Retina (tissue), 1 donor: ENCODE data around the gene XPO6.

Source experiments
- DNase-seq: peaks from one replicate; pipeline ENCODE4 v3.0.0-alpha.2; 2016

The XPO6 gene

DNA sequence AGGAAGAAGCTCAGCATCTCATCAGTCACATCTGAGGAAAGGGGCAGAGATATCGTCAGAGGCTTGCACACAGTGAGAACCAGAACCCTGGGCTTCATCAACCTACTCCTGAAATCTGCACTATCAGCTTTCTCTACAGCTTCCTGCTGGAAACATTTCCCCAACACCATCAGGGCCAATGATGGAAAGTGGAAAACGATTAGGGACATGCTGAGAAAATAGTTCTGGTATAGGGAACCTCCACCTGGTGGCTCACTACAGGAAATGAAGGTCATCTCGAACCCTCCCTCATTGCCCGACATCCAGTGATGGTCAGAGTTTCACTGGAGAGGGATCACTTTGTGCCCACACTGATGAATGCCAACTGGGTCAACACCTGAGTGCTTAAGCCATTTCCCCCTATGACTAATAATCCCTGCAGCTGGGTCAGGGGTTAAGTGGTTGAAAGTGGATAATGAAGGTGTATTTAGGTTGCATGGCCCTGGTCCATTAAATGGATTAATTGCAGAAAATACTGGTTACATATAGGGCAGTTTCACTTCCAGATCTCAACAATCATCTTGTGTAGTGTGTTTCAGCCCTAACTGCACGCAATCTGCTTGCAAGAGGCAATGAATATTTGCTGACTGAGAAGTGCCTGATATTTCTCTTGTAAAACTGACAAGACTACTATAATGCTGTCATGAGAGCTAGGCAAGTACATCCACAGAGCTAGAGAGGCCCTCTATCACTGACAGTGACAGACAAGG is 105.1 kb downstream of the XPO6 start:
- no peak for DNase-seq

DNA sequence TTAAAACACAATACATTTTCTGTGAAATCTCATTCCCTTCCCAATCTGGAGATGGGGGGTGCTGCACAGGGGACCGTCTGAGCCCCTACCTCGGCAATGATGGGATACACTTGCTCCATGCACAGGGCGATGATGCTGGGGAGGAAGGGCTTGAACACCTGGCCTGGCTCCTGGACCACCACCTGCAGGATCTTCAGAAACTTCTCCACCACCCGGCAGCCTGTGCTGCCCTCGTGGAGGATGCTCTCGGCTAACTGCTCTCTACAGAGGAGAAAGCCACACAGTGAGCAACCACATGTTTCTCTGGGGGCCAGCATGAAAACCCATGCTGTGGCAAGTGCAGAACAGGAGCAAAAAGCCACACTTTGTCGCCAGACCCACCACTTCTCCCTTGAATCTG is 105.8 kb downstream of the XPO6 start:
- DNase-seq, result no peak

DNA sequence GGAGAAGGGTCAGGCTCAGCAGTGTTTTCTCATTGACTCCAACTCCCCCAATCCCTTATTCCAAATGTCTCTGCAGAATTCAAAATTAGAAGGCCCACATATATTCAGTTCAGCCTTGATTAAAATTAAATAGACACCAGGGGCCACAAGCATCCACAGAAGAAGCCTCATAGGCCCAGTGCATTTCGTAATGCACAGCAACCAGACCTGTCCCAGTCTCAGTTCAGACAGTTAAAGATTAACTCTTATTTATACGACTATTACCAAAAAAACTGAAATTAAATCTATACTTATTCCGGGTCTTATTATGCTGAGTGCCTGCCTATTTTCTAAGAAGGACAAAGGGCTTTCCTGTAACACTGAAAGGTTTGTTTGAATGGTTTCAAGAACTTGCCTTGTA is 106.5 kb downstream of the XPO6 start:
- no peak for DNase-seq

DNA sequence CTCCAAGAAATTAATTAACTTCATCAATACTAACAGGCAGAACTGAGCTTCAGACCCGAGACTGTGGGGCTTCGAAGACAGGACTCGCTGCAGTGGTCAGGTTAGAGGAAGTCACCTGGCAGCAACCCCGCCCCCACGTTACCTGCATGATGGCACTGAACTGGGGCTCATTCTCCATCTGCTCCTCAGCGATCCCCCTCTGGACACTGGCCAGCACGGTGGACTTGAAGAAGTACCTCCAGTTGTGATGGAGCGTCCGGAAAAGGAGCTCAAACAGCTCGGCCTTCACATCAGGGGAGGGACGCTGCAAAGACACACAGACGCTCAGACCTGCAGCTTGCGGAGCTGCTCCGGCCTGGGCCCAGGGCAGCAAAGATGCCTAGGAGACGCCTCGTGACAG is 107.4 kb downstream of the XPO6 start:
- DNase-seq, result no peak

DNA sequence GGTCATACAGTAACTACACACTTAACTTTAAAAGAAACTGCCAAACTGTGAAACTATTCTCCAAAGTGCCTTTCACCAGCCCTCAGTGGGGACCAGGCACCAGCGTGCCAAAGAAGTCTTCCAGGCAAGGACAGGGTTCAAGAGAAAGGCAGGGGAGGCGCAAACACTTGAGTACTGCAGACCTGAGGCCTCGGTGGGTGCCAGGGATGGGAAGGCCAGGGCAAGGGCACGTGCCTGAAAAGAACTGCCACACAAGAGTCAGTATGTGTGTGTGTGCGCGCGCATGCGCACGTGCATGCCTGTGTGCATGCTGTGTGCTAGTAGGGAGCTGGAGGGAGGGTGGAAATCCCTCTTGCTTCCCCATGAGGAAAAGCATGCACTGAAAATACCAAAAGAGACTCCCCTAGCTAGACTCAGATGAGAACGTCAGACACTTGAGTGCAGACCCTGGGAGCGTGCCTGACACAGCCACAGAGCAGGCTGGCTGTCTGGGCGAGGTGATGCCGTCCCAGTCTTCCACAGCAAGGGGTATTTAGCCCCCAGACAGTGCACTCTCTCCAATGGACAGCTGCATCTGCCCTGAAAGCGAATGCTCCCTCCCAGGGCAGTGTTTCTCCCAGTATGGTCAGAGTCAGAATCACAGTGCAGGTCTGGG is 108.1 kb downstream of the XPO6 start:
- no peak for DNase-seq

DNA sequence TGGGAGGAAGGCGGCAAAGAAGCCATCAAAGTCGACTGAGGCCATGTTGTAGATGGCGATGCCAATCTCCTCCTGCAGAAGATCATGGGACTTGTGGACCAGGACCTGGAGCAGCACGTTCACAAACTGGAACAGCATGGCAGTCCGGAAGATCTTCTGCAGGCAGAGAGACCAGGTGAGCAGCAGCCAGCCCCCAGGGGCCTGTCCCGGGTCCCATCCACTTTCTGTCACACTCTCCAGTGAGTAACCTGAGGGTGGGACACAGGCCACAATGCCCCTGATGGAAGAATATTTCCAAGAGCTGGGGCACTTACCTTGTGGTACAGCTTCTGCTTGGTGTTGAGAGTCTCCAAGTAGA is 110.3 kb downstream of the XPO6 start:
- no peak for DNase-seq

DNA sequence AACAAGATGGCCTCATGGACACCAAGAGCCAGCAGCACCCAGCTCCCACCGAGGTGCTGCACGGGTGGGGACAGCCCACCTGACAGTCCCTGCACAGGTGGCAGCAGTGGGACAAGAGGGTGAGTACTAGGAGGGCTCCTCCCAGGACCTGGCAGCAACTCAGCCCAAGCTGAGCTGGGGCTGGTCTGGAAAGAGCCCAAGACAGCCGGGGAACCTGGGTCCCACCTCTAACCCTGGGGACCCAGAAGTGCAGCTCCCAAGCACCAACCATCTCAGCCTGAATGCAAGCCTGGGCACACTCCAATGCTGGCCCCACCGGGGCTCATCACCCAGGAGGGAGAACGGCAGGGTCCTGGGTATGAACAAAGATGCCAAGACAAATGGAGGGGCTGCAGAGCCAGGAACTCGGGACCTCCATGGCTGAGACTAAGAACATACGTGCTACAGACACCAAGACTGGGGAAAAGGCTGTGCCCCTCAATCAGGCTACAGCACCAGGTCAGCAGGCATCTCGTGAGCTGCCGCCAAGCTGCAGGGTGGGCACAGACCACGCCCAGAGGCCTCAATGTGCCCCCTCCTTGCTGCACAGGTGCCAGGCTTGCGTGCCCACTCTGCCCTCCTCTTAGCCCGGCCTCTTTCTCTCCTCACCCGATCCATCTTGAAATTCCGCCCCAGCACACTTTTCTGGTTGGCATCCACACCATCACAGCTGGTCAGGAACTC is 110.8 kb downstream of the XPO6 start:
- no peak for DNase-seq

DNA sequence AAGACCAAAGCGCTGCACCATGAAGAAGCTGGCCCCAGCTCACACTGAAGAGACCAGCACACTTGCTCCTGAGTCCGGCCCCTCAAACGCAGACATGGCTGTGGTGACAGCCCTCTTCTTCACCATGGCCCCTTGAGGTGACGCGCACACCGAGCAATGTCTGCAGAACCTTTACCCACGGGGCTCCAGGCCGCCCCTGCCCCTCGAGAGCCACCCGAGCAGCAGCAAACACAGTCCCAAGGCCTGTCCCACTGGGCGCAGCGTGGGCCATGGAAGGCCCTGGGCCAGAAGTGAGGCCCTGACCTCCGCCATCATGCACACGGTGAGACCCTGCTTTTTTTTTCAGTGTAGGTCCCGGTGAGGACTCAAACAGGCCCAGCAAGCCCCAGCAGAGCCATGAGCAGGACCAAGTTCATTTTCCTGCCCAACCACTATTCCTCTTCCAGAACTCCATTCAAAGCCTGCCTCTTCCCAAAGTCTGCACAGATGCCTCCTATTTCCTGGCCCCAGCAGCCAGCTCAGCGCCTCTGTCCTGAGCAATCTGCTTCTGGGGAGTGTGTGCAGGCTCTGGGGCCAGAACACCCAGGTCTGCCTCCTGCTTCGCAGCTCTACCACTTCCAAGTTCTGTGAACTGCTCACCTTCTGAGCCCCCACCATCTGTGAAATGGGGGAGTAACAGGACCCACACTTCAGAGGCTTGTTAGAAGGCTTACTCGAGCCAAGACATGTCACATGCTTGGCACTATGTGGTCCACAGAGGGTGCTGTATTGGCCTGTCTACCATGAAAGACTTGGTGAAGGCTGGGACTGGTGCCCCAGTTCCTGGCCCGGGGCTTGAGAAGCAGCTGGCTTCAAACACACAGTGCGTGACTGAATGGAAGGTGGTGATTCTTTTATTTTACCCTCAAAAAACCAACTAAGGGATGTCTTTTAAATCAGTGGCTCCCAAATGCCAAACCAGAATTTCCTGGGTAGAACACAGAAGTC is 112.5 kb downstream of the XPO6 start:
- DNase-seq, result no peak

DNA sequence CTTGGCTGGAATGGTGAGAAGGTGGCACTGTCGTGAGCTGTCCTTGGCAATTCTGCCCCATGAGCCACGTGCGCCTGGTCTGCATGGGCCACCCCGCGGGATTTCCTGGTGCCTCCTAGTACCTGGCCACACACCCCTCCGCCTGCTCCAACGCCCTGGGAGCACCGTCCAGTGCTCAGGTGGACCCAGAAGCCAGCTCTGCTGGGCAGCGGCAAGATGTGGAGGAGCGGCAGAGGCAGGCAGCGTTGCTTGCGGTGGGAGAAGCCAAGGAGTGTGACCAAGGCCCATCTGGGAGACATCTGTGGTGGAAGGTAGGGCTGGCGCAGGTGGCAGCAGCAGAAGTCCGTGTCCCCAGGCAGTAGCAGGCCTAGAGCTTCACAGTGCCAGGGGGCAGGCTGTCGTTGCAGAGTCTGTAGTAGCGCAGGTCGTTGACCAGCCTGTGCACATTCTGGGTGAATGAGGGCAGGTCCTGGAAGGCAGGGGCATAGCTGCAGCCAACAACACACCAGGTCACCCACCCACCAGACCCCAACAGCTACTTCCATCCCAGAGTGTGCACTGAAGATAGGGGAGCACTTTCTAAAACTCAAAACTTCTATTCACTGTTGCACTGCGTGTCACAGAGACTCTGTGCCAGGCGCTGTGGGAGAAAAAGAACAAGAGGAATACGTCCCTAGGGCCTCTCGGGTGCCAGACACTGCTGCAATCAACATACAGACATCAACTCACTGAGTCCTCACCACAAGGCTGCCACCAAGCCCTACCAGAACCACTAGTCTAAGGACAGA is 113.4 kb downstream of the XPO6 start:
- DNase-seq, result no peak

DNA sequence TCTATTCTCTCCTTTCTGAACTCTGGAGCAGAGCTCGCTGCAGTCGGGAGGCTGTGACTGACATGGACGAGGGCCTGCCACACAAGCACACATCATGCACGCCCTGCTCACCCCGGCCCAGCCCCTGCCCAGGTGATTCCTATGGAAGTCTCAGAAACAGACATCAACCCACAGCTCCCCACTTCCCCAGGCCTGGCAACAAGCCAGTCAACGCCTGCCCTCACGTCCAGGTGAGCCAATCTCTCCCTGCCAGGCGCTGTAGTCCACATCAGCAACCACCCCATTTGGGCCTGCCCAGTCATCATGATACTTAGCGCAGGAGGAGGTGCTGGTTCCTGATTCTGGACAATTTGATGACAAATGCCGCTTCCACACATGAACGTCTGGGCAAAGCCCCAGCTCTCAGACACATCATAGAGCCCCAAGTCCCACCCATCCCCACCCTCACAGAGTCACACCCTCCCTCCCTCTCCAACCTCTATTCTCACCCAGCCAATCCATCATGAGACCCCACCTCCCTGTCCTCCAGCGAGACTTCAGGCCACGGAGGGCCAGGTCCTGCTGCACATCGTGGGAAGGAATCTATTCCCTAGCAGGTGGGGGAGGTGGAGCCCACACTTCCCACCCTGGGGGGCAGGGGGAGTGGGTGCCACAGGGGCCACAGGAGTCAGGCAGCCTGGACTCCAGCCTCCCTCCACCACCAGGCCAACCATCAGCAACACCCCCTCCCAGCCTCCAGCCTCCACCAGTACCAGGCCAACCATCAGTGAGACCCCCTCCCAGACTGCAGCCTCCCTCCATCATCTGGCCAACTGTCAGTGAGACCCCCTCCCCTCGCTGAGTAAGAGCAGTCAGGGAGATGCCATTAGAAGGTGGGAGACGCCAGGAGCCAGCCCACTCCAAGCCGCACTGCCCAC is 114.5 kb downstream of the XPO6 start:
- DNase-seq, result no peak

DNA sequence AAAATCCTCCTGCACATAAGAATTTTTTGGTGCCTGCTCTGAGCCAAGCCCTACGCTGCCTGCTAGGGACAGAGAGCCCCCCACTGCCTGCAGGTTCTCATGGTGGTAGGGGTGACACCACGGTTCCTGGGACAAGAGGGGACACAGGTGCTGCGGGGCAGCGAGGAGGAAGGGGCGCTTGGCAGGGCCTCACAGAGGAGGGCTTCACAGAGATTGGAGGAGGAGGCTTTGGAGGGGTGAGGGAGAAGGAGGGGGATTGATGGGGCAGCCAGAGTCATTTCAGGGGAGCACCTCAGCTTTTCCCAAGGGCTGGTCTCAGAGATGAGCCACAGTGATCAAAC is 118.4 kb downstream of the XPO6 start:
- DNase-seq, result no peak

DNA sequence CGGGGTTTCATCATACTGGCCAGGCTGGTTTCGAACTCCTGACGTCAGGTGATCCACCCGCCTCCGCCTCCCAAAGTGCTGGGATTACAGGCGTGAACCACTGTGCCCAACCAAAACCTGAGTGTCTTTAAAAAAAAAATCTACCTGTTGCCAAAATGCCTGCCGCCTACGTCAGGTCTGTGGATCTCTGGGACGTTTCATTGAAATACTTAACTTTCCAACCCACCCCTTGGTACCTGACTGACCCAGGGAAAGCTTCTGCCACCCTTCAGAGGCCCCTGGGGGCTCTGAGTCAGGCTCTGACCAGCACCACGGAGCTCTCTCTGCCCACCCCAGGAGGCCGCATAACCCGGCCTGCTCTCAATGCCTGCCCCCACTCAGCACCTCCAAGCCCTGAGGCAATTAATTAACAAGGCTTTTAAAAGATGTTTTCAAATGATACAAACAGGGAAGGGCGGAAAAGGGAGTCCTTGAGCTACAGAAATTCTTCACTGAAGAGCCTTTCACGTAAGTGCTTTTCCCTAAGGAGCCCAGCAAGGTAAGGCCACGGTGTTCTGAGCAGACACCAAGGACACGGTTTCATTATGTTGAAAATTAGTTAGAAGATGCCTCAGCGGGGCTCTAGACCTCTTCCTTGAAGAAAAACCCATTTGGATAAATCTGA is 118.9 kb downstream of the XPO6 start:
- no peak for DNase-seq

DNA sequence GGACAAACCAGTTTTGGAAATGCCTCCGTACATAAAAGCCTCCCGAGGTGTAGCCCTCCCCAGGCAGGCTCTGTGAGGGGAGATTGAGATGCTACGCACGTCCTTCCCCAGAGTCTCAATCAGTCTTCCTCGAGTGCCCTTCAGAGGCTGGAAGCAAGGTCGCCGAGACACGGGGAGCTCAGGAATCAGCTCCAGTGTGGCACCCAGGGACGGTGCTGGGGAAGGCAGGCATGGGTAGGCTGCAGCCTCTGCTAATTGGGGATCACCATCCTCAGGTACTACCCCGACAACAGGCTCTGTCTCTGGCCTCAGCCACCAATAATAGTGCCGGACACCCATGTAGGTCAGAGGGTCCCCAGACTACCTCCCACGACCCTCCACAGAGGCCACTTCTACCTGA is 120.1 kb downstream of the XPO6 start:
- DNase-seq, result no peak

DNA sequence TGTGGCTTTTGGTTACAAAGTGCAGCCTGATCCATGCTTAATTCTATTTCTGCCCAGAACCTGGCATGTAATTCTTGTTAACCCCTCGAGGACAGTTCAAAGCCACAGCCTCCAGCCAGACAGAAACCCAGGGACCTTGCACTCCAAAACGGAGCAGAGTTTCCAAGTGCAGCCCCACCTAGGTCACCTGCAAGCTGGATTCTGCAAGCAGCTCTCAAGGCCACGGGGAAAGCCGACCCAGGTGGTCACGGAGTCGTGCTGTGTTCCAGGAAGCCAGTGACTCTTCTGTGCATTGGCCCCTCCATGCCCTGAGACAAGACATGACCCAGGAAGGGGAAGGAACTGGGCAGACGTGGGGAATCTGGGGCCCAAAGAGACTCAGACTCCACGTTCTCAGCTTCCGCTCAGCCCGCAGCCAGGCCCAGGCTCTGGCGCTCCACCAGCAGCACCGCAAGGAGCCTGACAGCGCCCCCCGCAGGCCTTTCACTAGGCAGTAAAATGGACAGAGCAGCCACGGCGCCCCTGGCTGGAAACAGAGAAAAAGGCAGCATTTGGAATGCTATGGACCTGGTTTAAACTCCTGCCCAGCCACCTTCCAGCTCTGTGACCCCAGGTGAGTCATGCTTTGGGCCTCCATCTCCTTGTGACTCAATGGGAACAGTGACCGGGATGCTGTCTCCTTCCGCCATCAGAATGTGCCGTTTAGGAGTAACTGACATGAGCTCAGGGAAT is 121.0 kb downstream of the XPO6 start:
- DNase-seq, result no peak

DNA sequence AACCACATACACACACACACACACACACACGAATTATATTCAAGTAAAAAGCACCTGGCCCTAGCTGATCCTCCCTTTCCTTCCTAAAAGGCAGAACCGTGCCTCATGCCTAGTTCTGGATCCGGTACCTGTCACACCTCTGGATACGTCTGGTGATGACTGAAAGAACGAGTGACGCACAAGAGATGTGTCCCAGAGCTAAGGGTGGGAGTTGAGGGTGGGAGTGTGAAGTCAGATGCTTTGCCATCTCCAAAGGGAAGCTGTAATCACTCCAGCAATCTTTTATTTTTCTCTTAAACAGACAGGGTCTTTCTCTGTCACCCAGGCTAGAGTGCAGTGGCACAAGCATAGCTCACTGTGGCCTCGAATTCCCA is 121.8 kb downstream of the XPO6 start:
- DNase-seq, result no peak

DNA sequence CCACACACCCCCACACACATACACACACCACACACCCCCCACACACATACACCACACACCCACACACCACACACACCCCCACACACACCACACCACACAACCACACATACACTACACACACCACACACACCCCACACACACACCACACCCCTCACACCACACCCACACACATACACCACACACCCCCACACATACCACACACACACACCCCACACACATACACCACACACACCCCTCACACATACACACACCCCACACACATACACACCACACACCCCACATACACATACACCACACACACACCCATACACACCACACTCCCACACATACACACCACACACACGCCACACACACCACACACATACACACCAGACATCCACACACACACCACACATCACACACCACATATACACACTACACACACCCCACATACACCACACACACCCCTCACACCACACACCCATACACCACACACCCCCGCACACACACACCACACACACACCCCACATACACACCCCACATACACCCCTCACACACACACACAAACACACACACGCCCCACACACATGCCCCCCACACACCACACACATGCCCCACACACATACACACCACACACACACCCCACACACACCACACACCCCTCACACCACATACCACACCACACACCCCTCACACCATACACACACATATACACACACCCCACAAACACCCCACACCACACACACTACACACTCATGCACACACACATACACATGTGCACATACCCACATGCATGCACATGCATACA is 122.4 kb downstream of the XPO6 start:
- DNase-seq, result no peak

DNA sequence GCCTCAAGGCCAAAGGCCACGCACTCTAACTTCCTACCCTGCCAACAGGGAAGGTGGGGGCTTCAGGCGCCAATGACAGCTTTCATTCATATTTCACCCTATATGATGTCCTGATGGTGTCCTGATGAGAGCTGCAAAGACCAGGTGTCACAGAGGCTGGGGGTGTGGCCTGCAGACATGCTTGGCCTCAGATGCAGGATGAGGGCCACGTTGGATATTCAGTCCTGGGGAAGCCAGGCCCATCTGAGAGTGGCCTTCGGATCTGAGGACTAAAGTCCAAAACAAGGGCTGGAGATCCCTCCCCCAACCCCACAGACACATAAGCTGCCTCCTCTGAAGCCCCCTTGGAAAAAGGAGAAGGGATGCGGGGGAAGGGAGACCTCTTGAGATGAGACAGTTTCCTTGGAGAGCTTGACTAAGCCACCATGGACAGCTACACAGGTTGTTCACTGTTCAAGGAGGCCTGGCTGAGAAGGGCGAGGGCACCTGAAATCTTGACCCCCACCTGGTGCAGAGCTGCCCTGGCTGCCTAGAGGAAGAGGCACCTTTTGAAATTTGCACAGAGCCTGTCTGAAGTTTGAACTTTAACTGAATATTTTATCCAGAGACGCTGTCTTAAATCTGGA is 124.0 kb downstream of the XPO6 start:
- DNase-seq, result no peak

DNA sequence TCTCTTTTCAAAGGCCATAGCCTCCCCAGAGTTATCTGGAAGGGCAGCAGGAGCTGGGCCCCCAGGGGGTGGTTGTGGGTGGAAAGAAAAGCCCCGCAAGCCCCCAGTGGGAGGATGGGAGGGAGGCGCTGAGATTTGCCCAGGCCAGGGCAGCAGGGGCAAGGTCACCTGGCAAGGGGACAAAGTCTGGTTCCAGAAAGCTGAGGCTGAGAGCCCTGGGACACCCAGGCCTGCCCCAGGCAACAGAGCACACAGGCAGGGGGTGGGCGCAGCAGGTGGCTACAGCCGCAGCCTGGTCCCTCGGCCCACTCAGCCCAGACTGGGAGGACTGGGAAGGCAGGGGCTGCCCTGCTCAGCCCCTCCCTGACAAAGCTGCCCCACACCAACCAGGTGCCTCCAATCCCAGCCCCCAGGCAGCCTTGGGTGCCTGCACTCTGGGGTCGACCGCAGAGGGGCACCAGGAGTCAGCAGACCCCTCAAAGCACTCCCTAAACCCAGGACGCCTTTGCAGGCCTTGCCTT is 124.6 kb downstream of the XPO6 start:
- no peak for DNase-seq
